Endothelial cell of umbilical vein (primary cell): ENCODE results near the gene PAK2. TPM values are rescaled to one million over a fixed set of nuclear protein-coding genes. Genes with fewer than 3 reads are reported as not detected.

Experiments
- BruUV-seq: library from RNA; stranded (reverse); fragments of 400-500 nt; replicated peaks from 2 replicates; lab custom pipeline; 2021; lab: Mats Ljungman, UMichigan
- CTCF ChIA-PET: fragments of 300-600, 350-600 bp; sonication (Branson Sonifier 250); formaldehyde crosslinking; loops from one replicate; lab custom pipeline; 2021; ENCODE audit warnings: antibody characterized with exemption, inconsistent platforms; lab: Charles Lee
- POLR2A ChIA-PET: fragments of 300-600, 350-600 bp; sonication (Branson Sonifier 250); formaldehyde crosslinking; loops from one replicate; lab custom pipeline; 2021; ENCODE audit warnings: antibody characterized with exemption, inconsistent platforms; lab: Charles Lee
- DNase-seq: peaks from one replicate; pipeline ENCODE4 v3.0.0-alpha.2; 2011; ENCODE audit warnings: low read depth, low spot score
- FAIRE-seq: peaks from 2 replicates; lab custom pipeline; 2011; peaks lifted over from hg19 to GRCh38; lab: Jason Lieb, UNC
- H2AFZ ChIP-seq: 2 replicates; pipeline ENCODE4 v1.6.0; 2012; ENCODE audit warnings: low read depth, low read length, control low read depth, inconsistent platforms
- H3K27ac ChIP-seq: 2 replicates; pipeline ENCODE4 v1.5.1; 2011; ENCODE audit warnings: low read depth, mild to moderate bottlenecking, control low read depth, low read length, moderate library complexity; ENCODE audit not compliant: insufficient read depth
- H3K27me3 ChIP-seq, 2 experiments: 2 replicates each; pipeline versions ENCODE4 v1.6.0 to v1.6.1; 2011; ENCODE audit warnings: low read length in 2 of 2, mixed read lengths in 1 of 2; ENCODE audit not compliant: control insufficient read depth in 2 of 2, insufficient read depth in 2 of 2
- H3K36me3 ChIP-seq, 2 experiments: 2 replicates in 1 of 2; 3 replicates in 1 of 2; pipeline ENCODE4 v1.5.1; 2011; ENCODE audit warnings: low read length in 2 of 2, mild to moderate bottlenecking in 1 of 2, moderate library complexity in 1 of 2; ENCODE audit not compliant: control insufficient read depth in 2 of 2, insufficient read depth in 2 of 2; ENCODE audit errors: extremely low read depth in 1 of 2
- H3K4me1 ChIP-seq: 3 replicates; pipeline ENCODE4 v1.5.1; 2011; ENCODE audit warnings: mild to moderate bottlenecking, low read length; ENCODE audit not compliant: control insufficient read depth, insufficient read depth; ENCODE audit errors: extremely low read depth
- H3K4me2 ChIP-seq: 2 replicates; pipeline ENCODE4 v1.6.1; 2011; ENCODE audit warnings: low read length, control low read depth, mixed read lengths; ENCODE audit not compliant: insufficient read depth
- H3K4me3 ChIP-seq, 3 experiments: fragments of 200-600 bp in 1 of 3; sonication (generic), shearing (Covaris generic) in 1 of 3; replicated peaks in 1 of 3; 2 replicates each; pipeline ENCODE4 v1.5.1; 2011 to 2016; ENCODE audit warnings: control low read depth in 3 of 3, low read length in 3 of 3, mild to moderate bottlenecking in 2 of 3, inconsistent platforms in 1 of 3, low read depth in 1 of 3, moderate library complexity in 1 of 3; ENCODE audit not compliant: insufficient read depth in 1 of 3
- H3K79me2 ChIP-seq: 2 replicates; pipeline ENCODE4 v1.6.0; 2012; ENCODE audit warnings: low read length, inconsistent platforms; ENCODE audit not compliant: control insufficient read depth, insufficient read depth
- H3K9ac ChIP-seq: replicated peaks from 2 replicates; pipeline ENCODE3; 2011; ENCODE audit warnings: low read length, control low read depth; ENCODE audit not compliant: insufficient read depth; ENCODE audit errors: extremely low read depth
- H3K9me1 ChIP-seq: replicated peaks from 3 replicates; pipeline ENCODE4 v1.6.0; 2011; ENCODE audit warnings: mild to moderate bottlenecking, low read length; ENCODE audit not compliant: control insufficient read depth, insufficient read depth; ENCODE audit errors: extremely low read depth
- H3K9me3 ChIP-seq: replicated peaks from 2 replicates; pipeline ENCODE4 v1.5.1; 2012; ENCODE audit warnings: low read length, inconsistent platforms; ENCODE audit not compliant: control insufficient read depth, insufficient read depth
- H4K20me1 ChIP-seq: replicated peaks from 2 replicates; pipeline ENCODE3; 2011; ENCODE audit warnings: mild to moderate bottlenecking, low read length; ENCODE audit not compliant: control insufficient read depth, insufficient read depth; ENCODE audit errors: extremely low read depth
- EZH2 ChIP-seq: IDR thresholded peaks from 2 replicates; pipeline ENCODE4 v1.6.1; 2012; ENCODE audit warnings: borderline replicate concordance, low read depth, mild to moderate bottlenecking, moderate library complexity, low read length, inconsistent platforms; ENCODE audit not compliant: severe bottlenecking
- FOS ChIP-seq: IDR thresholded peaks from 2 replicates; pipeline ENCODE4 v1.6.1; 2011; ENCODE audit warnings: mild to moderate bottlenecking, low read length, moderate library complexity, borderline replicate concordance; ENCODE audit not compliant: insufficient read depth
- GATA2 ChIP-seq: IDR thresholded peaks from 2 replicates; pipeline ENCODE4 v1.7.0; 2011; ENCODE audit warnings: low read depth, mild to moderate bottlenecking, moderate library complexity, mixed read lengths, low read length; ENCODE audit not compliant: insufficient read length, insufficient read depth
- JUN ChIP-seq: IDR thresholded peaks from 2 replicates; pipeline ENCODE4 v1.6.1; 2011; ENCODE audit warnings: borderline replicate concordance, low read depth; ENCODE audit not compliant: insufficient read length, insufficient read depth
- MYC ChIP-seq: IDR thresholded peaks from one replicate; pipeline ENCODE4 v1.6.1; 2011; ENCODE audit warnings: mild to moderate bottlenecking, low read depth, low read length
- POLR2A ChIP-seq: IDR thresholded peaks from 2 replicates; pipeline ENCODE4 v1.6.1; 2012; ENCODE audit warnings: low read depth, mild to moderate bottlenecking, control low read depth, low read length
- POLR2AphosphoS5 ChIP-seq: IDR thresholded peaks from 2 replicates; pipeline ENCODE4 v1.6.1; 2012; ENCODE audit warnings: low read depth, mild to moderate bottlenecking, control low read depth, low read length, moderate library complexity; ENCODE audit not compliant: insufficient read depth
- dilution Hi-C: fragments of 300-500 bp; cut with MboI; formaldehyde crosslinking; loops from one replicate; pipeline ENCODE4 v1.15.0; 2019; ENCODE audit warnings: low sequenced_read_pairs; ENCODE audit not compliant: extremely low pct_ligation_motif_present
- intact Hi-C: fragments of 100-400 bp; cut with micrococcal nuclease; formaldehyde crosslinking; loops from one replicate; pipeline ENCODE4 v1.10.0; 2022
- polyA plus RNA-seq, 4 experiments: library from polyadenylated mRNA; depleted of rRNA in 3 of 4; stranded (reverse) in 3 of 4; unstranded in 1 of 4; fragments of >200 nt; gene quantifications; 2 replicates each; pipeline versions ENCODE4 v1.2.1 to v1.2.3, GENCODE V29; 2011 to 2012; ENCODE audit warnings: missing spikeins in 1 of 4
- total RNA-seq: library from RNA; stranded (reverse); gene quantifications from 2 replicates; pipeline ENCODE4 v1.2.3, GENCODE V29; 2021
- TF ChIP-seq, protein P1 (sequence below), 2 donors: IDR thresholded peaks; 1 replicate in 1 of 2; 2 replicates in 1 of 2; pipeline ENCODE4 v1.5.1; 2011; ENCODE audit warnings: low read length in 2 of 2, mild to moderate bottlenecking in 2 of 2, moderate library complexity in 2 of 2, control low read depth in 1 of 2, inconsistent platforms in 1 of 2, low read depth in 1 of 2; ENCODE audit not compliant: insufficient read depth in 1 of 2; ENCODE audit errors: extremely low read depth in 1 of 2
- TF ChIP-seq, protein P2 (sequence below): IDR thresholded peaks from 2 replicates; pipeline ENCODE4 v1.6.1; 2011; ENCODE audit not compliant: insufficient read depth, insufficient read length

PAK2 gene
- total and polyA plus RNA-seq, 2 donors (not counting 3 experiments of a cell fraction or from before 2014, with no cell fraction given) = 22.6 to 98.9 TPM

DNA sequence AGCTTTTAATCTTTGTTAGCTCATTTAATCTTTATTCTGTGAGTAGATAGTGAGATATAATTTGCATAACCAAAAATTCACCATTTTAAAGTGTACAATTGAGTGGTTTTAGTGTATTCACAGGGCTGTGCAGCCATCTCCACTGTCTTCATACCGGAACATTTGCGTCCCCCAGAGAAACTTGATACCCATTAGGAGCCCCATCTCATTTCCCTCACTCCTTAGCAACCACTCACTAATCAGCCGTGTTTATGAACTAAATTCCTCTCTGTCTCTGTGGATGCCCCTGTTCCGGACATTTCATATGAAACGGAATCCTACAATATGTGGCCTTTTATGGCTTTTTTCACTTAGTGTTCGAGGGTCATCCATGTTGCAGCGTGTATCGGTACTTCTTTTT is 38.2 kb downstream of the PAK2 start:
- ChIA-PET CTCF (interaction anchor here (1.5 kb wide), 1 partner anchor 10 kb away, joined by 6 read pairs; no protein-coding TSS in a partner anchor), POLR2A (no interaction called here)
- no peak overlapping the region for H3K27ac ChIP-seq
- dilution Hi-C loops = no loop called here
- H2AFZ ChIP-seq = no peak overlapping the region
- peaks cover 76% of the 10 kb centered on the region for H3K79me2 ChIP-seq
- H3K4me2 ChIP-seq = no peak overlapping the region
- no peak overlapping the region for H3K9ac ChIP-seq
- H3K27me3 ChIP-seq = no peaks in the 10 kb centered on the region
- no peaks in the 10 kb centered on the region for H3K9me3 ChIP-seq
- no peaks in the 10 kb centered on the region for H3K9me1 ChIP-seq
- H3K4me3 ChIP-seq = no peak overlapping the region
- DNase-seq (no peak), FAIRE-seq (no peak)
- intact Hi-C loops = no loop called here
- H3K4me1 ChIP-seq = peaks cover 18% of the 10 kb centered on the region
- peaks cover 4% of the 10 kb centered on the region for H4K20me1 ChIP-seq
- peaks cover 0 to 3% of the 10 kb centered on the region in 2 experiments for H3K36me3 ChIP-seq
- no peak for TF ChIP-seq EZH2
- BruUV-seq = no TSS peak

DNA sequence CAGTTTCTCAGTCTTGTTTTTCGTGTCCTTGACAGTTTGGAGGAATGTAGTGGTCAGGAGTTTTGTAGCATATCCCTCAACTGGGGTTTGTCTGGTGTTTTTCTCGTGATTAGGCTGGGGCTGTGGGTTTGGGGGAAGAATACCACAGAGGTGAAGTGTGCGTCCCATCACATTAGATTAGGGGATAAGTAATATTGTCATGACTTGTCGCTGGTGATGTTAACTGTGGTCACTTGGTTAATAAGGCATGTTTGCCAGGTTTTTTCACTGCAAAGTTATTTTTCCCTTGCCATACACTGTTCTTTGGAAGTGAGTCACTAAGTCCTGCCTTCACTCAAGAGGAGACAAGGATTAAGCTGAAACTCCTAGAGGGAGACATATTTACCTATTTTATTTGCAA is 39.1 kb downstream of the PAK2 start:
- Histone ChIP-seq H3K9ac (no peak overlapping the region), H3K4me2 (no peak overlapping the region), H3K27ac (no peak overlapping the region), H3K36me3 (peaks cover 4 to 8% of the 10 kb centered on the region in 2 experiments), H3K9me3 (no peaks in the 10 kb centered on the region), H3K9me1 (no peaks in the 10 kb centered on the region), H3K27me3 (no peaks in the 10 kb centered on the region), H3K4me1 (peaks cover 12% of the 10 kb centered on the region), H2AFZ (no peak overlapping the region), H4K20me1 (peaks cover 4% of the 10 kb centered on the region), H3K79me2 (peaks cover 73% of the 10 kb centered on the region), H3K4me3 (no peak overlapping the region)
- TF ChIP-seq JUN (no peak), EZH2 (no peak), POLR2A (no peak), GATA2 (no peak), FOS (no peak), MYC (no peak), POLR2AphosphoS5 (no peak)
- TF ChIP-seq, protein P1, sequence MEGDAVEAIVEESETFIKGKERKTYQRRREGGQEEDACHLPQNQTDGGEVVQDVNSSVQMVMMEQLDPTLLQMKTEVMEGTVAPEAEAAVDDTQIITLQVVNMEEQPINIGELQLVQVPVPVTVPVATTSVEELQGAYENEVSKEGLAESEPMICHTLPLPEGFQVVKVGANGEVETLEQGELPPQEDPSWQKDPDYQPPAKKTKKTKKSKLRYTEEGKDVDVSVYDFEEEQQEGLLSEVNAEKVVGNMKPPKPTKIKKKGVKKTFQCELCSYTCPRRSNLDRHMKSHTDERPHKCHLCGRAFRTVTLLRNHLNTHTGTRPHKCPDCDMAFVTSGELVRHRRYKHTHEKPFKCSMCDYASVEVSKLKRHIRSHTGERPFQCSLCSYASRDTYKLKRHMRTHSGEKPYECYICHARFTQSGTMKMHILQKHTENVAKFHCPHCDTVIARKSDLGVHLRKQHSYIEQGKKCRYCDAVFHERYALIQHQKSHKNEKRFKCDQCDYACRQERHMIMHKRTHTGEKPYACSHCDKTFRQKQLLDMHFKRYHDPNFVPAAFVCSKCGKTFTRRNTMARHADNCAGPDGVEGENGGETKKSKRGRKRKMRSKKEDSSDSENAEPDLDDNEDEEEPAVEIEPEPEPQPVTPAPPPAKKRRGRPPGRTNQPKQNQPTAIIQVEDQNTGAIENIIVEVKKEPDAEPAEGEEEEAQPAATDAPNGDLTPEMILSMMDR (IDR thresholded peaks at IDR 0.05; ENCODE audit: extremely low read depth in 1 of 2, insufficient read depth in 1 of 2, low read depth in 1 of 2, low read length in 2 of 2) = no peak
- TF ChIP-seq, protein P2, sequence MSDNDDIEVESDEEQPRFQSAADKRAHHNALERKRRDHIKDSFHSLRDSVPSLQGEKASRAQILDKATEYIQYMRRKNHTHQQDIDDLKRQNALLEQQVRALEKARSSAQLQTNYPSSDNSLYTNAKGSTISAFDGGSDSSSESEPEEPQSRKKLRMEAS = no peak
- FAIRE-seq (no peak), DNase-seq (peak; percentile 12)
- BruUV-seq = no TSS peak
- CTCF ChIA-PET = no interaction called here
- dilution Hi-C loops = no loop called here
- POLR2A ChIA-PET = no interaction called here
- intact Hi-C loops = no loop called here
